NCI-H226 (cell line): Measurements from ENCODE around the gene ZNF776.
A peak's percentile ranks its signal among the peaks of the same experiment; 100 is the strongest.
"Not testable (repeated sequence)": the region's sequence is repeated elsewhere in the genome, so short reads cannot be mapped to it uniquely, and the experiment has no call there.

Source experiments
- DNase-seq: peaks from one replicate; pipeline ENCODE4 v3.0.0-alpha.2; 2015

The ZNF776 gene

DNA sequence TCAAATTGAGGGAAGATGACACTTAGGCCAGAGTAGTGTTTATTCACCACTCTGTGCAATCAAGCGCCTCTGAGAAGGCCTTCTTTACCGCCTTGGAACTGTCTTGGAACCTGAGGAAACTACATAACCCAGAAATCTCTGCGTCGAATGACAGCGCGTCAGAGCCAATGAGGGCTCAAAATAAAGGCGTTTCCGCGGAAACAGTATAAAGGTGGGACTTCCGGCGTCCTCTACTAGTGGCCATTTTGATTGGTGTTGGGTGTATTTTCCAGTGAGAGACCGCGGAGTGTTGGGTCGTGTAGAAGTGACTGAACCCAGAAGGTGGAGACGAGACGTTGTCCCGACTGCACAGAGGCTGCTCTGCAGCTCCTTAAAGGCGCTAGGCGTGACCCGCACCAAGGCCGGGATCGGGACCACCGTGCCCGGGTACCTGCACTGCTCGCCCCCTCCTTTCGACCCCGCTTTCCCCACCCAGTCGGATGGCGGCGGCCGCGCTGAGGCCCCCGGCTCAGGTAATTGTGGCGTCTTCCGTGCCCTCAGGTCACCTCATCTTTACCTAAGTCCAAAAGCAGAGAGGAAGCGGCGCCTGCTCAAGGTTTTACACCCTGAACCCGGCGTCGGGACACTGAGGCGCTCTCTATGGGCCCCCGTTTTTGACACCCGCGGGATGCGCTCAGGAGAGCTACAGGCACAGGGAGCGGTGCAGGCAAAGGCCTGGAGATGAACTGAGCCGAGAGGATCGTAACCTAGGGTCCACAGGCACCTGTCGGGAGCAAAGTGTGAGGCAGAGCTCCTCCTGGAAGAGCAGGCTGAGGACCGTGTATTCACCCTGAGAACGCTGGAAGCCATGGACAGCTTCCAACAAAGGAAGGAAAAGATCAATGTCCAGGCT is at the start of gene ZNF776:
TSS of gene ZNF776 (plus strand) at position 236 of the 892 bp plus-strand sequence. CDS start at position 480, 244 bp downstream.
- DNase-seq = peak; percentile 92

DNA sequence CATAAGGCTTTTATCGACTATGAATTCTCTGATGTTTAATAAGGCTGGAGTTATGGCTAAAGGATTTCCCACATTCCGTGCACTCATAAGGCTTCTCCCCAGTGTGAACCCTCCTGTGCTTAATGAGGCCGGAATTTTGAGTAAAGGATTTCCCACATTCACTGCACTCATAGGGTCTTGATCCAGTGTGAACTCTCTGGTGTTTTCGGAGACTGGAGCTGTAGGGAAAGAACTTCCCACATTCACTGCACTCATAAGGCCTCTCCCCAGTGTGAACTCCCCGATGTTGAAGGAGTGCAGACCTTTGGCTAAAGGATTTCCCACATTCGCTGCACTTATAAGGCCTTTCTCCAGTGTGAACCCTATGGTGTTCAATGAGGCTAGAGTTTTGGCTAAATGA is 45.0 kb upstream of the ZNF776 start:
- DNase-seq = no peak

DNA sequence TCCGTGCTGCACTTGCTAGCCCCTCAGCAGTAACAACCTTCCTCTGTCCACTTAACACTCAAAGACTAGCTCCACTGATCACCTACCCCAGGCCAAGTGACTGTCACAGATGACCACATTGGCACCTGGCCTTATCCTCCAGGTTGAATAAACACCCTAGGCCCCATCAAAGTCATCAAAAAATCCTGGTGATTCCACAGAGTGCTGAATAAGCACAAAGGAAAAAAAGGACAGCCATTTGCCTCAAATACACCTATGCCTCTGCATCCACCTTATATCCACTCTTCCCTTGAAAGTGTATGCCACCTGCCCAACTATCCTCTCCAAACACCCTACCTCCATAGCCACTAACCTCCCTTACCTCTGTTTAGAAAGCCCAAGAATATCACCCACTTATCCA is 40.3 kb upstream of the ZNF776 start:
- no peak for DNase-seq

DNA sequence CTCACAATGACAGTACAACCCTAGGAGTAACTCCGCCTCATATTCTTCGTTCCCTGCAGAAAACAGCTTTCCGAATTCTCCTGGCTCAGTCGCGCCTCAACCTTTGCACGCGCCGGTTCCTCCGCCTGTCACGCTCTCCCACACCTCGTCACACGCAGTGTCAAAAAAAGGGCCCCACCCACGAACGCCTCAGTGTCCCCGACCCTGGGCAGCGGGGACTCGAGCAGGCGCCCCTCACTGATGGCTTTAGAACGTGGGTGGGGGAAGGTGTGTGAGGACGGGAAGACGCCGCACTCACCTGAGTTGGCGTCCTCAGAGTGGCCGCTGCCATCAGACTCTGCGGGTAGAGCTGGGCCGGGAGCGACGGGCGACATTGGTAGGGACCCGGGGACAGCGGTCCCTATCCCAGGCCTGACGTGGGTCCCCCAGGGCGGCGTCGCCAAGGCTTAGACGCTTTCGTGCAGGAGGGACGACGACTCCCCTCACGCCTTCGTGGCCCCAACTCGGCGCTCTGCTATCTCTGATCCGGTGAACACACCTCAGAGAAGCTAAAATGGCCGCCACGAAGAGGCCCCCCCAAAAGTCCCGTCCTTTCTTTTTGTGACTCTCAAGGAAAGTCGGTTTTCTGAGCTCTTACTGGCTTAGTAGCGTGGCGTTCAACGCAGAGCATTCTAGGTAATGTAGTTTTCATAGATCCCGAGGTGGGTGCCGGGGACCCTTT is 37.8 kb upstream of the ZNF776 start, which contains the start of gene ZNF154:
TSS of gene ZNF154 (minus strand) at position 564 of the 721 bp plus-strand sequence. CDS start at position 331, 233 bp downstream.
- no peak for DNase-seq

DNA sequence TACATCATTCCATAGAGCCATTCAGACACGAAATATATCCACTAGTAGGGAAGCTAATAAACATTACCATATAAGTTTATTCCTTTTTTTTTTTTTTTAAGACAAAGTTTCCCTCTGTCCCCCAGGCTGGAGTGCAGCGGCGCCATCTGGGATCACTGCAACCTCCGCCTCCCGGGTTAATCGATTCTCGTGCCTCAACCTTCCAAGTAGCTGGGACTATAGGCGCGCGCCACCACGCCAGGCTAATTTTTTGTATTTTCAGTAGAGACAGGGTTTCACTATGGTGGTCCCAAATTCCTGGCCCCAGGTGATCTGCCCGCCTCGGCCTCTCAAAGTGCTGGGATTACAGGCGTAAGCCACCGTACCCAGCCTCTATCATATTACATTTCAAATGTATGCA is 37.0 kb upstream of the ZNF776 start:
- no peak for DNase-seq

DNA sequence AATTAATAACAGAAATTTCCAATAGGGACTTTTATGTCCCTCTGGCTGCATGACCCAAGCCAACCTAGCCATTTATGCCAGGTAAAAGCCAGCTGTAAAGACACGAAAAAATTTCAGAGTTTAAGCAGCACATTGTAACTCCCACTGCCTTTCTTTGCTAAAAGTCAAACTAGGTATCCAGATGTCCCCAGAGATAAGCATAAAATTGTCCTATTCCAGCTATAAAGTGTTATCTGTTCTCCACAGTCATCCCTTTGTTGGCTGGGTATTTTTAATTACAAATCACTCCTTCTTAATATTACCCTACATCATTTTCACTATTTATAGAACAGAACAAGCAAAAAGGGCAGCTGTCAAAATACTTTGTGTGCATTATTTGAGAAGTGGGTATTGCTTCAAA is 34.4 kb upstream of the ZNF776 start:
- DNase-seq = no peak

DNA sequence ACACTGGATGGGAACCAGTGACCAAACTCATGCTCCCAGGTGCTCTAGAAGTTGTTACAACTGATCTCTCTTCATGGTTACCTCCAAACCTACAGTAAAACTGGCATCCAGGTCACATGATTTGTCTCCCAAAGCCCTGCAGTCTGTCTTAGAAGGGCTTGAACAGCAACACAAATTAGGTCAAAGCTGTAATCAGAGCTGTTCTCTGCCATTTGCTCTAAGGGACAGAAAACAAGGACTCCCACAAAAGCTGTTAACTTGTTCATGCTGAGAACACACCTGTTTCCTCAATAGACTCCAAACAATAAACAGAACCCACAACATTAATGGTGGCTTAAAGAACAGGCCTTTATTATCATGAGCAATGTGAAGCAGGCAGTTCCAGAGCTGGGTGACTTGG is 27.2 kb upstream of the ZNF776 start:
- no peak for DNase-seq

DNA sequence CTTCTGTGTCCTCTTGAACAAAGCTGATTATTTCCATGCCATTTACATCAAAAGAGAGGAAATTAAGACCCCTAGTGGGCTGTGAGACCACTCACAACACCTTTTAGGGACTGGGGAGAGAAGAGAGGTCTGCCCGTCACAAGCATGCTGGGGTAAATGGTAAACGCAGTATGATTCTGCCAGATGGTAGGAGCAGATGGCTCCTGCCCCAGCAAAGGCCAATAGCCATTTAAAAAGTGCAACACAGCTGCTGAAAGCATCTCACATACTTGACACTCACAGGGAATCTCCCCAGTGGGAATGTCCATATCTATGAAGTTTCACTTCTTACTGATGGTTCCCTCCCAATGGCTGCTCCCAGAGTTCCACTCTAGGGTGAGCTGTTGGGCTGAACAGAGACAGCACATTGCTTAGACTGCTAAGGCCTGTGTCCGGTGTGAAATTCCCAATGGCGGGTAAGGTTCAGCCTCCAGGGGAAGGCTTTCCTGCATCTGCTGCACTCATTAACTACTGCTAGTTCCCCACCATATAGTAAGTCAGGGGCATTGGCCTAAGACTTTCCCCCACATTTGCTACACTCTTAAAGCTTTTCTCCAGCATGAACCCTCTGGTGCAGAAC is 26.6 kb upstream of the ZNF776 start:
- DNase-seq = no peak

DNA sequence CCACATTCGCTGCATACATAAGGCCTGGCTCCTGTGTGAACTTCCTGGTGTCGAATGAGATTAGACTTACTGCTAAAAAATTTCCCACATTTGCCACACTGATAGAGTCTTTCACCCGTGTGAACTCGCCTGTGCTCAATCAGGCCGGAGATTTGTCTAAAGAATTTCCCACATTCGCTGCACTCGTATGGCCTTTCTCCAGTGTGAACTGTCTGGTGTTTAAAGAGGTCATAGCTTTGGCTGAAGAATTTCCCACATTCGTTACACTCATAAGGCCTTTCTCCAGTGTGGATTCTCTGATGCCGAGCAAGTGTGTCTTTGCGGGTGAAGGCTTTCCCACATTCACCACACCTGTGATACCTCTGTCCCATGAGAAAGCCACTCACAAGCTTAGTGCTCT is 25.7 kb upstream of the ZNF776 start:
- no peak for DNase-seq

DNA sequence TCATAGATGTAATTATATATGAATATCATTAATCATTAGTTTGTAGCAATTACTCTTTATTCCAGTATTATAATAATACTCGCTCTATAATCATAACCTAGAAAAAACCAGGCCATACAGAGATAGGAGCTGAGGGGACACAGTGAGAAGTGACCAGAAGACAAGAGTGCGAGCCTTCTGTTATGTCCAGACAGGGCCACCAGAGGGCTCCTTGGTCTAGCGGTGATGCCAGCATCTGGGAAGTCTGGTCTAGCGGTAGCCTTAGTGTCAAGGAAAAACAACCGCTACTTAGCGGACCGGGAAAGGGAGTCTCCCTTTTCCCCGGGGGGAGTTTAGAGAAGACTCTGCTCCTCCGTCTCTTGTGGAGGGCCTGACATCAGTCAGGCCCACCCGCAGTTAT is 8.3 kb upstream of the ZNF776 start:
- DNase-seq = not testable (repeated sequence)

DNA sequence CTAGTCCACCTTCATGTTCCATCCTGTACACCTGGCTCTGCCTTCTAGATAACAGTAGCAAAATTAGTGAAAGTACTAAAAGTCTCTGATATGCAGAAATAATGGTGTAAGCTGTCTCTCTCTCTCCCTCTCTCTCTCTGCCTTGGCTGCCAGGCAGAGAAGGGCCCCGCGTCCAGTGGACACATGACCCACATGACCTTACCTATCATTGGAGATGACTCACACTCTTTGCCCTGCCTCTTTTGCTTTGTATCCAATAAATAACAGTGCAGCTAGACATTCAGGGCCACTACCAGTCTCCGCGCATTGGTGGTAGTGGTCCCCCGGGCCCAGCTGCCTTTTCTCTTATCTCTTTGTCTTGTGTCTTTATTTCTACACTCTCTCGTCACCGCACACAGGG is 7.8 kb upstream of the ZNF776 start:
- not testable (repeated sequence) for DNase-seq

DNA sequence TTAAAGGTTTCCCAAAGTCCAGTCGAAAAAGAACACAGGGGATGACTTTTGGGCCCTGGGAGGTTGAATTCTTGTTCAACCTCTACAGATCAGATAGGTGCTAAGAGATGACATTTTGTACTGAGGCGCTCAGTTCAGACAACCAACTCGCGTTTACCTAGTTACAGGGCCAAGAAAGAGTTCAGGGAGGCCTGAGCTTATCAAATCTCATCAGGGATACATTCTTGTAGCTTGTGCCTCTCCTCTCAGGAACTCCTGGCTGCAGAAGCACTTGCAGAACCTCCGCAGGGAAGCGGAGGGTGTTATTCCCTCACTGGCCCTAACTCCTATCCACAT is 825 bp downstream of the ZNF776 start:
- DNase-seq = no peak

DNA sequence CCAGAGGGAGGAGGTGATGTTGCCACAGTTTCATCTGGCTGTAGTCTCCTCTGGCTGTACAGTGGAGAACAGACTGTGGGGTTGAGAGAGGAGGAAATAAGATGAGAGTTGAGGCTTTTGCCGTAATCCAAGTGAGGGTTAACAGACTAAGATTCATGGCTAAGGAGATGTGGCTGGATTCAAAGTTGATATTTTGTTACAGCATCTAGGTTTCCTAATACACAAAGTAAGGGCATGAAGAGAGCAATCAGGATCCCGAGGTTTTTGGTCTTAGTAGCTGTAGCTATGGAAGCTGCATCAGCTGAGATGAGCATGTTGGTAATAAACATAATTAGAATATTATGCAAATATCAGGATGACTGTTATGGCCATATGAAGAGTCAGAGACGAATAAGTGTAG is 1.4 kb downstream of the ZNF776 start:
- no peak for DNase-seq

DNA sequence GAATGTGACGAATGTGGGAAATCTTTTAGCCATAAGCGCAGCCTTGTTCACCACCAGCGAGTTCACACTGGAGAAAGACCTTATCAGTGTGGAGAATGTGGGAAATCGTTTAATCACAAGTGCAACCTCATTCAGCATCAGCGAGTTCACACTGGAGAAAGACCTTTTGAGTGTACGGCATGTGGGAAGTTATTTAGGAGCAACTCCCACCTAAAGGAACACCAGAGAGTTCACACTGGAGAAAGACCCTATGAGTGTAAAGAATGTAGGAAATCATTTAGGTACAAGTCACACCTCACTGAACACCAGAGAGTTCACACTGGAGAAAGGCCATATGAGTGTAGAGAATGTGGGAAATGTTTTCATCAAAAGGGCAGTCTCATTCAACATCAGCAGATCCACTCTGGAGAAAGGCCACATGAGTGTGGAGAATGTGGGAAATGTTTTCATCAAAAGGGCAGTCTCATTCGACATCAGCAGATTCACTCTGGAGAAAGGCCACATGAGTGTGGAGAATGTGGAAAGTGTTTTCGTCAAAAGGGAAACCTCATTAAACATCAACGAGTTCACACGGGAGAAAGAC is 7.6 kb downstream of the ZNF776 start:
- no peak for DNase-seq

DNA sequence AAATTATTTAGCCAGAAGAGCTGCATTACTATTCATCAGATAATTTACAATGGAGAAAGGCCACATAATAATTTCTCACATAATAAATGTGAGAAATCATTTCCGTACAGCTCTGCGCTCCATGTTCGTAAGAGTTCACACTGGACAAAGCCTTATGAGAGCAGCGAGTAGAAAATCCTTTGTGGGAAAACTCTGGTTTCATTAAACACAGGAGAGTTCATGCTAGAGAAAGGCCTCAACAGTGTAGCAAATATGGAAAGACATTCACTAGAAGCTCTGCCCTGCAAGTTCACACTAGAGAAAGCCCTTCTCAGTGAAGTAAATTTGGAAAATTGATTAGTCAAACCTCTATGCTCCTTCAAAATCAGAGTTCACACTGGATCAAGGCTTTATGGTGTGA is 8.4 kb downstream of the ZNF776 start:
- DNase-seq = no peak

DNA sequence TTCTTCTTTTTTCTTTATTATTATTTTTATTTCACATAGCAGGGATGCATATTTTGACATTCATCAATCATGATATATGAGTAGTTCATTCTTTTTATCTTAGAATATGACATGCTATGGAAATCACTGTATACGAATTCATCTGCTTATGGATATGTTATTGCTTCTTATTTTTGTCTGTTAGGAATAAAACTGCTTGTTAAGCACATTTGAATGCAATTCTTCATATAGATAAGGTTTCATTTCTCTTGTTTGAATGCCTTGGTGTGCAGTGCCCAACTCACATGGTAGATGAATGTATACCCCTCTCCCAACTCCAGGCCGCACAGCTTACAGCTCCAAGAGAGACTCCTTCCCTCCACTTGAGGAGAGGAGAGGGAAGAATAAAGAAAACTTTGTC is 11.3 kb downstream of the ZNF776 start:
- DNase-seq = no peak

DNA sequence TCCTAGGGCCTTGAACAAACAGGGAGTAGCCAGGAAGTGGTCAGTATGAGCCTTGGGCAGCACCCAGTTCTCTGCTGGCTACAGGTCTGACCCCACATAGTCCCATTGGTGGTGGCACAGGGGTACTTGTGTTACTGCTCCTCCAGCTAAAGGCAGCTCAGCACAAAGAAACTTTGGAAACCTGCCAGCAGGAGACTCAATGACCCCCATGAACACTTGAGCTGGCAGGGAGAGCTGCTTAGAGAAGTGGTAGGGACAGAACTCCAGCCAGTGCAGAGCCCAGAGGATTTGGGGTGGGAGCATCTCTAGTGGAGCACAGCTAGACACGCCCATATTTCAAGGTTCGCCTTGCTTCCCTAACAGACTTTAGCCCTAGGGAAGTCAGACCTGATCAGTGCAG is 12.5 kb downstream of the ZNF776 start:
- no peak for DNase-seq

DNA sequence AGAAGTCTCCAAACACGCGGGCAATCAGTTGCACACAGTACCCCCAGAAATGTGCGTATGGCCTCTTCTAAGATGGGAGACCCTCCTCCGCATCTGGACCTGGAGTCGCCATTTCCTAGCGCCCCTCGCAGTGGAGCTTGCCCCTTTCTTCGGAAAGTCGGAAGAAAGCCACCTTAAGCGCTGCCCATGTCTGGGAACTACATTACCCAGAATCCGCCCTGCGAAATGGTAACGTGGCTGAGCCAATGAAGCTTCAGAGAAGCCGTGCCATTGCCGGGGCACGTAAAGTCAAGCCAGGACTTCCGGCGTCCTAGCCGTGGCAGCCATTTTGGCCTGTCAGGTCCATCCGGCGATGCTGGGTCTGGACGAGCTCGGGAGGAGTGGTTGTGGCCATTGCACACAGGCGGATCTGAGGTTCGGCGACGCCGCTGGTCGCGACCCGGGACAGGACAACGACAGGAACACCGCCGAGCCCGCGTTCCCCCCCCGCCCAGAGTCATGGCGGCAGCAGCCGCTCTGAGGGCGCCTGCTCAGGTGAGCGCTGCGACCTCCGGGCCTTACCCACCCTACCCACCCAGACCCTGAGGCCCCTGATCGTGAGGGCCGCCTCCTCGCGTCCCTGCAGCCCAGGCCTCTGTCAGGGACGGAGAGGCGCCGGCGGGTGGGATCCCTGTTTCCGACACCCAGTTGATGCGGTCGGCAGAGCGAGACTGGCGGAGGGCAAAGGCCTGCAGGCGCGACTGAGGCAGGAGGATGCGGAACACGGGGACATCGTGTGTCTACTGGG is 22.9 kb downstream of the ZNF776 start, which contains the start of gene ZNF586:
TSS of gene ZNF586 (plus strand) at position 332 of the 787 bp plus-strand sequence. CDS start at position 499, 167 bp downstream.
- peak; percentile 96 for DNase-seq

DNA sequence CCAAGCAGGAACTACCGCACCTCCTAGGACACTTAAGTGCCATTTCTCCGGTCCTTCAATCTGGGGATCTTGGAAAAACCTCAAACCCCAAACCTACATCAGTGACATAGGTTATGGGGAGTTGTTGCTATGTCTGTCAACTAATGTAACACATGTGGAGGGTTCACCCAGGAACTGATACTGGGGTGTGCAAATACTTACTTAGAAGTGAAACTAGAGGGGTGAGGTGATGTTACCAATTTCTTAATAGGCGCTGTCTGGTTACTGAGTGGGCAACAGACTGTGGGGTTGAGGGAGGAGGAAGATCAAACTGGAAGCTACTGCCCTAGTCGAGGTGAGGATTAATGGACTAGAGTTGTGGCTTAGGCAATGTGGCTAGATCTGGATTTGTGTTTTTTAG is 24.8 kb downstream of the ZNF776 start:
- no peak for DNase-seq

DNA sequence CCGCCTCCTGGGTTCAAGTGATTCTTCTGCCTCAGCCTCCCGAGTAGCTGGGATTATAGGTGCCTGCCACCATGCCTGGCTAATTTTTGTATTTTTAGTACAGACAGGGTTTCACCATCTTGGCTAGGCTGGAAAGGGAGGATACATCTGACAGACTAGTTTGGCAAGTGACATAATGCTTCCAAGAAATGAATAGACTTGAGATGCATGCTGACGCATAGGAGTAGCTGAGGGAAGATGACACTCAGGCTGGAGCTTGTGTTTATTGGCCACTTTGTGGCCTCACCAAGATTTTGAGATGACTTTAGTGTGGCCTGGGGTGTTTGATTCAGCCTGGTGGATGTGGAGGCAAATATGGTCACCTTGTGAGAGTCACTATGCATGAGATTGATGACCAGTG is 26.9 kb downstream of the ZNF776 start:
- no peak for DNase-seq

DNA sequence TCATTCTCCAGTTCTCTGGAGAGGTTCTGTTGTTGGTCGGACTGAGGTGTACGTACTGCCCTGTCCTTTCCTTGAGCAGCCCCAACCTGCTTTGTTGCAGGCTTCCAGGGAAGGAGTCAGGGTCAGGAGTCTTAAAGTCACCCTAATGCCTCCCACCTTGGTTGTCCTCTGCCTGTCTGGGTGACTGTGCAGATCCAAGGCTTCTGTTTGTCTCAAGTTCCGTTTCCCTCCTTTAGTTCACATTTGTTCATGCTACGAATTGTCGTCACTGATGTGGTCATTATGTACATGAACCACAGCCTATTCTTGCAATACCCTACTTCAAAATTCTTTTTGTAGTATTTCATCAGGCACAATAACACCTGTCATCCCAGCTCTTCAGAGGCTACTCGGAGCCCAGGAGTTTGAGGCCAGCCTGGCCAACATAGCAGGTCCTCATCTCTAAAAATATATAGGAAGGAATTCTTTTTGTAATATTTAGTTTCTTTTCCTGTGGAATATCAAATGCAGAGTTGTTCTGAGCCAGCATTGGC is 30.2 kb downstream of the ZNF776 start:
- DNase-seq = no peak

DNA sequence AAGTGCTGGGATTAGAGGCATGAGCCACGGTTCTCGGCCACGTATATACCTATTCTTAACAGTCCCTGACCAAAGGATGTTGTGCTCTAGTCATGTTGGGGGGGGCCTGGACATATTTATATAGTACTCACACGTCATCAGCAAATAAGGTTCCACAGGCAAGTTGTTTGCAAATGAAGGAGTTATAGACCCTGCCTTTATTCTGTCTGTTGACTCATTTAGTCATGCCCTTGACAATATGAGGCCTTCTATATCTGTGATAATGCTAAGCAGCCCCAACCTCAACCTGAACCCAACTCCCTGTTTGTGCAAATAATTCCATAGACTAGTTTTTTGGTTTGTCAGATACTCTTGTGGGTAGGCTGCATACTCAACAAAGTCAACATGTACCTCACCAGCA is 31.7 kb downstream of the ZNF776 start:
- no peak for DNase-seq
